OCI-LY7 (cell line): Measurements from ENCODE around the gene DELE1. TPM values are rescaled to one million over a fixed set of nuclear protein-coding genes. Genes with fewer than 3 reads are reported as not detected.

Source experiments
- BruUV-seq: library from RNA; stranded (reverse); fragments of 400-500 nt; replicated peaks from 2 replicates; lab custom pipeline; 2021; lab: Mats Ljungman, UMichigan
- CTCF ChIA-PET: fragments of 300-600 bp; sonication (Branson Sonifier 250); formaldehyde crosslinking; loops from one replicate; lab custom pipeline; 2022; ENCODE audit warnings: antibody characterized with exemption; ENCODE audit not compliant: unreplicated experiment; lab: Charles Lee
- POLR2A ChIA-PET: fragments of 300-600 bp; sonication (Branson Sonifier 250); formaldehyde crosslinking; loops from one replicate; lab custom pipeline; 2022; ENCODE audit warnings: antibody characterized with exemption; lab: Charles Lee
- DNase-seq: peaks from one replicate; pipeline ENCODE4 v3.0.0-alpha.2; 2015; ENCODE audit warnings: low spot score
- H2AFZ ChIP-seq: fragments of 200-600 bp; sonication (generic), shearing (Covaris generic); 2 replicates; pipeline ENCODE4 v1.6.1; 2014; ENCODE audit warnings: mild to moderate bottlenecking, antibody characterized with exemption, low read length, moderate library complexity
- H3K27ac ChIP-seq: fragments of 200-600 bp; sonication (generic); 2 replicates; pipeline ENCODE4 v1.5.1; 2014; ENCODE audit warnings: mixed run types, low read depth, mild to moderate bottlenecking, moderate library complexity, low read length, inconsistent platforms; ENCODE audit not compliant: poor library complexity, severe bottlenecking
- H3K36me3 ChIP-seq: fragments of 200-600 bp; sonication (generic); 2 replicates; pipeline ENCODE4 v1.6.1; 2014; ENCODE audit warnings: mild to moderate bottlenecking, antibody characterized with exemption, low read length, moderate library complexity, mixed read lengths; ENCODE audit not compliant: insufficient read depth
- H3K4me1 ChIP-seq: fragments of 200-600 bp; sonication (generic); 2 replicates; pipeline ENCODE4 v1.5.1; 2014; ENCODE audit warnings: mild to moderate bottlenecking, low read length; ENCODE audit not compliant: insufficient read depth, poor library complexity, severe bottlenecking
- H3K4me2 ChIP-seq: fragments of 200-600 bp; sonication (generic); 2 replicates; pipeline ENCODE4 v1.6.1; 2014; ENCODE audit warnings: mild to moderate bottlenecking, low read length
- H3K4me3 ChIP-seq: fragments of 200-600 bp; sonication (generic); 2 replicates; pipeline ENCODE4 v1.5.1; 2014; ENCODE audit warnings: mild to moderate bottlenecking, low read depth, low read length; ENCODE audit not compliant: poor library complexity, severe bottlenecking
- H3K79me2 ChIP-seq: fragments of 200-600 bp; sonication (generic); 2 replicates; pipeline ENCODE4 v1.6.1; 2016; ENCODE audit warnings: low read depth, mild to moderate bottlenecking, low read length, moderate library complexity, mixed read lengths; ENCODE audit not compliant: insufficient read depth
- H3K9me2 ChIP-seq: fragments of 200-600 bp; sonication (generic); 2 replicates; pipeline ENCODE4 v1.6.1; 2016; ENCODE audit warnings: mild to moderate bottlenecking, low read length, mixed read lengths; ENCODE audit not compliant: insufficient read depth
- H3K9me3 ChIP-seq: fragments of 200-600 bp; sonication (generic); 2 replicates; pipeline ENCODE4 v1.6.1; 2014; ENCODE audit warnings: mild to moderate bottlenecking, mixed run types, low read length, mixed read lengths
- H4K20me1 ChIP-seq: fragments of 200-600 bp; sonication (generic); 2 replicates; pipeline ENCODE4 v1.6.1; 2014; ENCODE audit warnings: mild to moderate bottlenecking, antibody characterized with exemption, low read length, moderate library complexity, mixed read lengths; ENCODE audit not compliant: insufficient read depth
- CTCF ChIP-seq: fragments of 200-600 bp; sonication (generic); conservative IDR thresholded peaks from 2 replicates; pipeline ENCODE4 v1.5.1; 2014; ENCODE audit warnings: mild to moderate bottlenecking, antibody characterized with exemption, low read length, moderate library complexity, mixed read lengths
- EZH2phosphoT487 ChIP-seq: fragments of 200-600 bp; sonication (generic); IDR thresholded peaks from 2 replicates; pipeline ENCODE4 v1.6.1; 2018; ENCODE audit warnings: low read depth, borderline replicate concordance, mild to moderate bottlenecking, mixed run types, antibody characterized with exemption, low read length, moderate library complexity, mixed read lengths
- intact Hi-C: fragments of 100-400 bp; cut with micrococcal nuclease; formaldehyde crosslinking; loops from one replicate; pipeline ENCODE4 v1.10.0; 2022; ENCODE audit not compliant: unreplicated experiment
- total RNA-seq, 2 experiments: library from RNA; depleted of rRNA in 1 of 2; stranded (reverse); fragments of >200 nt in 1 of 2; shearing (Covaris generic) in 1 of 2; gene quantifications; 2 replicates each; pipeline ENCODE4 v1.2.3, GENCODE V29; 2014 to 2022

Gene DELE1
- total RNA-seq, 2 experiments from 2014 or later: 78.5 to 81.2 TPM

DNA sequence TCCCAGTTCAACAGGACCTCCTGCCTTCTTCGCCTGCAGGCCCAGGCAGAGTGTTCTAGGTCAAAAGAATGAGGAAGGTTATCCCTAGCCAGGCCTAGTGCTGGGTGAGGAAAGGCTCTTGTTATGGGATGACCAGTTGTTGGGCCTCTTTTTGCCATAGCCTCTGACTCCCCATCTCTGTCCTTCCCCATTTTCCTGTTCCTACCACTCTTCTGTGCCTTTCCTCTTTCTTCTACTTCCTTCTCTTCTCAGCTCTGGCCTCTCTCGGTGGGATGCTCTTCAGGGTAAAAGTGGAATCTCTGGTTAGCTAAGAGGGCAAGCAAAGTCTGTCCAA, 44.3 kb upstream of the DELE1 start:
- no peaks in the 10 kb centered on the region for H3K9me3 ChIP-seq
- no peak for DNase-seq
- peaks cover 10% of the 10 kb centered on the region for H3K4me1 ChIP-seq
- ChIA-PET POLR2A (interaction anchor here (1.2 kb wide), 1 partner anchor 12 kb away, joined by 4 read pairs; no protein-coding TSS in a partner anchor), CTCF (interaction anchor here (0.6 to 1.8 kb wide), 4 partner anchors 37 to 1022 kb away, joined by 3 to 4 read pairs (median 3); no protein-coding TSS in a partner anchor)
- H3K4me3 ChIP-seq: no peak overlapping the region
- intact Hi-C loops: loop anchor here (1.0 to 5.0 kb wide), 6 partner anchors 42 to 214 kb away; no protein-coding TSS in a partner anchor
- H3K36me3 ChIP-seq: no peaks in the 10 kb centered on the region
- no peak overlapping the region for H3K4me2 ChIP-seq
- BruUV-seq: no TSS peak
- no peaks in the 10 kb centered on the region for H4K20me1 ChIP-seq
- no peak overlapping the region for H3K27ac ChIP-seq
- H3K79me2 ChIP-seq: no peaks in the 10 kb centered on the region
- H3K9me2 ChIP-seq: no peaks in the 10 kb centered on the region
- TF ChIP-seq EZH2phosphoT487 (no peak), CTCF (peak; percentile 35)
- no peak overlapping the region for H2AFZ ChIP-seq

GRCh38 chr5:141879941-141880738, 43.5 kb upstream of the DELE1 start:
- ChIA-PET POLR2A (interaction anchor here (0.6 to 1.2 kb wide), 2 partner anchors 11 to 1699 kb away, joined by 3 to 4 read pairs; no protein-coding TSS in a partner anchor), CTCF (interaction anchor here (1.1 to 1.8 kb wide), 7 partner anchors 10 to 132 kb away, joined by 3 to 4 read pairs (median 3); partner anchors contain the start of gene GNPDA1)
- H3K4me3 ChIP-seq: no peak overlapping the region
- no peak overlapping the region for H2AFZ ChIP-seq
- peaks cover 10% of the 10 kb centered on the region for H3K4me1 ChIP-seq
- no TSS peak for BruUV-seq
- DNase-seq: peak; percentile 13
- intact Hi-C loops: loop anchor here (1.0 to 5.0 kb wide), 6 partner anchors 43 to 215 kb away; no protein-coding TSS in a partner anchor
- TF ChIP-seq CTCF (no peak), EZH2phosphoT487 (no peak)
- H3K27ac ChIP-seq: no peak overlapping the region
- H3K4me2 ChIP-seq: no peak overlapping the region
- no peaks in the 10 kb centered on the region for H3K9me3 ChIP-seq
- no peaks in the 10 kb centered on the region for H4K20me1 ChIP-seq
- no peaks in the 10 kb centered on the region for H3K9me2 ChIP-seq
- H3K79me2 ChIP-seq: no peaks in the 10 kb centered on the region
- H3K36me3 ChIP-seq: no peaks in the 10 kb centered on the region
